Aorta (tissue), 5 donors: ENCODE measurements around the gene KRT33A. TPM values are rescaled to one million over a fixed set of nuclear protein-coding genes. Genes with fewer than 3 reads are reported as not detected.

Source experiments
- ATAC-seq: fragments of 200-7000 bp; cut with Tn5 transposase; one replicate; pipeline ENCODE4 v1.9.1; 2022; ENCODE audit warnings: moderate library complexity; ENCODE audit not compliant: low FRiP score
- DNase-seq, 2 donors: peaks; one replicate each; pipeline ENCODE4 v3.0.0-alpha.2; 2020
- H3K27ac ChIP-seq, 2 donors: one replicate each; pipeline ENCODE4 v1.5.1; 2013; ENCODE audit warnings: low read length in 2 of 2, mild to moderate bottlenecking in 2 of 2, moderate library complexity in 2 of 2, control low read depth in 1 of 2, inconsistent platforms in 1 of 2, low read depth in 1 of 2
- H3K27me3 ChIP-seq, 2 donors: one replicate each; pipeline ENCODE4 v1.6.1; 2013; ENCODE audit warnings: control low read depth in 1 of 2, low read length in 1 of 2, mild to moderate bottlenecking in 1 of 2, moderate library complexity in 1 of 2; ENCODE audit not compliant: insufficient read depth in 2 of 2, control insufficient read depth in 1 of 2
- H3K36me3 ChIP-seq, 2 donors: one replicate each; pipeline ENCODE4 v1.6.1; 2013; ENCODE audit warnings: control low read depth in 1 of 2, low read length in 1 of 2, mild to moderate bottlenecking in 1 of 2; ENCODE audit not compliant: insufficient read depth in 2 of 2, control insufficient read depth in 1 of 2
- H3K4me1 ChIP-seq, 2 donors: one replicate each; pipeline ENCODE4 v1.6.1; 2013; ENCODE audit warnings: low read length in 2 of 2, control low read depth in 1 of 2, mild to moderate bottlenecking in 1 of 2, moderate library complexity in 1 of 2; ENCODE audit not compliant: insufficient read depth in 2 of 2, control insufficient read depth in 1 of 2
- H3K4me3 ChIP-seq, 2 donors: one replicate each; pipeline ENCODE4 v1.5.1; 2013; ENCODE audit warnings: low read length in 2 of 2, control low read depth in 1 of 2, mild to moderate bottlenecking in 1 of 2
- H3K9me3 ChIP-seq: one replicate; pipeline ENCODE4 v1.6.1; 2013; ENCODE audit warnings: mild to moderate bottlenecking, low read length; ENCODE audit not compliant: control insufficient read depth
- WGBS, 2 donors: extraction: QIAGEN DNeasy Blood & Tissue Kit; methylation state at CpG; one replicate each; pipeline ENCODE4 v1.1.7; 2013; 5-methylcytosine and 5-hydroxymethylcytosine counted together
- intact Hi-C, 2 donors: fragments of 100-400 bp; cut with DNase I; formaldehyde crosslinking; loops; one replicate each; pipeline versions ENCODE4 v1.14.2 to v1.15.0; 2022
- polyA plus RNA-seq, 2 donors: library from polyadenylated mRNA; stranded (reverse); fragments of 200-250 nt; gene quantifications; one replicate each; pipeline ENCODE4 v1.2.3, GENCODE V29; 2013
- total RNA-seq, 2 donors: library from RNA; stranded (reverse); fragmentation: NEBNext Ultra II Directional; extraction: Animal tissue kit (Norgen Biotek cat#: 25700); gene quantifications; one replicate each; pipeline ENCODE4 v1.2.1, GENCODE V29; 2021
- donor health status: healthy with polysubstance abuse.
- donor health status: Bipolar disorder and iron deficiency.
- donor health status: DM: no; HTN: no; CAD: no.
- donor health status: DM: no; HTN: no; CAD: no.
- donor health status: DM: yes; HTN: yes; CAD: no.

KRT33A gene
- total and polyA plus RNA-seq, 4 donors, result not detected

- WGBS, 2 donors, result 79 to 83% methylated on average over 12 of the region's 12 CpGs
- Histone ChIP-seq H3K27ac (no peak overlapping the region), H3K9me3 (no peaks in the 10 kb centered on the region), H3K4me3 (no peak overlapping the region), H3K27me3 (no peaks in the 10 kb centered on the region), H3K4me1 (no peaks in the 10 kb centered on the region), H3K36me3 (no peaks in the 10 kb centered on the region)
- intact Hi-C loops, result no loop called here
- no peak for DNase-seq
- no peak for ATAC-seq
These were observed 46.5 kb downstream of the KRT33A start for GRCh38 chr17:41304091-41304490.

GRCh38 chr17:41302981-41303380 lies 47.6 kb downstream of the KRT33A start:
- H3K4me3 ChIP-seq, result no peak overlapping the region
- intact Hi-C loops, result no loop called here

DNA sequence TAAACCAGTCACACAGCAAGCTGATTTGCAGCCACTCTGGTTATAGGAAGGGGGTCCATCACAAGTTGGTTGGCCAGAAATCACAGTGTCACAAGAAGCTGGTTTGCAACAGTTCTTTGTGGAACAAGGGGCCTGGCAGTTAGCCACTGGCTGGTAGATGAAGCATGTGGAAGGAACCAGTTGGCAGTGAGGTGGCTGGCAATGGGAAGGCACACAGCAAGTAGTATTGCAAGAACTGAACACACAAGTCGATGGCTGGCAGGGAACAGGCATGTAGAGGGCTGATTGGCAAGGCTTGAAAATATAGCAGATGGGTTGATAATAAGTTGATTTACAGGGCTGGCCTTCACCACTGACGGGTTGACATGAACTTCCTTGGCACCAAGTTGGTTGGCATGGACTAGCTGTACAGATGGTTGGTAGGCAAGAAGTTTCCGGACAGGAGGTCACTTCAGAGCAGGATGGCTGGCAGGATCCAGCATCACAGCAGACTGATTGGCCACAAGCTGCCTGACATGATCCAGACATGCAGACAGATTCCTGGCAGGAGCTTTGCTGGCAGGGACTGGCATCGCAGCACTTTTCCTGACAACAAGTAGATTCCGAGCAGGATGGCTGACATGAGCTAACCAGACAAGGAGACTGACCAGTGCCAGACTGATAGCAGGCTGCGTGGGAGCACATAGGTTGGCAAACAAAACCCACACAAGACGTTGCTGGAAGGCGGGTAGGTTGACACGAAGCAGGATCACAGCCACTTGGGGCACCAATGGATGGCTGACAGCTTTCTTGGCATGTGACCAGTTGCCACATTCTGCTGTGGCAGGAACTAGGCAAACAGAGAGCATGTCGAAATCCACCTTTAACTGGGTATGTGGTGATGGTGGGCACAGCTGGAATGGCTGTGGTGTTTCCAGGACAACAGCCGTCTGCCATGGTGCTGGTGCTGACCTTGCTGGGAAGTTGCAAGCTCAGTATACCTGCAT lies 48.4 kb downstream of the KRT33A start, which contains the start of gene KRTAP29-1:
Gene KRTAP29-1, minus strand, starts transcription at position 936 of the 986 bp plus-strand sequence. Its CDS starts 0 bp downstream, at position 936.
- H3K4me3 ChIP-seq, result no peak within 1 kb of the TSS
- H3K4me1 ChIP-seq, result no peaks in the 10 kb centered on the region
- H3K9me3 ChIP-seq, result no peaks in the 10 kb centered on the region
- DNase-seq (no peak), ATAC-seq (no peak)
- WGBS, 2 donors, result 12 to 13% methylated on average over 11 of the region's 11 CpGs
- H3K36me3 ChIP-seq, result no peaks in the 10 kb centered on the region
- no peaks in the 10 kb centered on the region for H3K27me3 ChIP-seq
- intact Hi-C loops, result no loop called here
- no peak within 1 kb of the TSS for H3K27ac ChIP-seq

More at GRCh38 chr17:41302981-41303380, 47.6 kb downstream of the KRT33A start:
- no peak overlapping the region for H3K27ac ChIP-seq
- ATAC-seq (no peak), DNase-seq (no peak)
- no peaks in the 10 kb centered on the region for H3K9me3 ChIP-seq
- H3K27me3 ChIP-seq, result no peaks in the 10 kb centered on the region
- no peaks in the 10 kb centered on the region for H3K4me1 ChIP-seq
- H3K36me3 ChIP-seq, result no peaks in the 10 kb centered on the region
- WGBS, 2 donors, result 77 to 80% methylated on average over 4 of the region's 4 CpGs

GRCh38 chr17:41301204-41301790 lies 49.3 kb downstream of the KRT33A start:
- Histone ChIP-seq H3K4me3 (no peak overlapping the region), H3K4me1 (no peaks in the 10 kb centered on the region), H3K9me3 (no peaks in the 10 kb centered on the region), H3K27ac (no peak overlapping the region), H3K27me3 (no peaks in the 10 kb centered on the region), H3K36me3 (no peaks in the 10 kb centered on the region)
- no peak for DNase-seq
- intact Hi-C loops, result no loop called here
- no peak for ATAC-seq
- 58 to 71% methylated on average over 5 of the region's 5 CpGs for WGBS, 2 donors

GRCh38 chr17:41298458-41299135 lies 52.0 kb downstream of the KRT33A start:
- intact Hi-C loops, result no loop called here
- DNase-seq, result no peak
- Histone ChIP-seq H3K27ac (no peak overlapping the region), H3K27me3 (no peaks in the 10 kb centered on the region), H3K4me1 (no peaks in the 10 kb centered on the region), H3K9me3 (no peaks in the 10 kb centered on the region), H3K4me3 (no peak overlapping the region), H3K36me3 (no peaks in the 10 kb centered on the region)
- ATAC-seq, result no peak
- 83 to 88% methylated on average over 20 of the region's 20 CpGs for WGBS, 2 donors

DNA sequence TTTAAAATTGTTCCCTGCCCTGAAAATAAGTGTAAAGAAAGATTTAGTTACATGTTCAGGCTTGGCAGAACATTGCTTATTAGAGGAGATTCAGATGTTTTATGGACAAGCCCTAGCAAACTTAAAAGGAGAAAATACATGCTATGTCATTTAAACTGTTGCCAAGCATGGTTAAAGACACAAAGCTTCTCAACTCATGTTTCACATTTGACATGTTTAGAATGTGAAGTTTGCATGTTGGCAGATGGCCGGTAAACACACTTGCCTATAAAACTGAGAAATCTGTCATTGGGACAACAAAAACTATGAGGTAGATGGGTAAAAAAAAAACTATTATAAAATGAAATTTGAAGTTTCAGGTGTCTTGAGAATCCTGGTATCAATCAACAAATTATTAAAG lies 53.8 kb downstream of the KRT33A start:
- 65 to 76% methylated on average over 1 of the region's 1 CpG for WGBS, 2 donors
- no peak for ATAC-seq

More for the DNA sequence above, 53.8 kb downstream of the KRT33A start:
- Histone ChIP-seq H3K4me1 (no peaks in the 10 kb centered on the region), H3K27ac (no peak overlapping the region), H3K4me3 (no peak overlapping the region), H3K36me3 (no peaks in the 10 kb centered on the region), H3K27me3 (no peaks in the 10 kb centered on the region), H3K9me3 (no peaks in the 10 kb centered on the region)
- intact Hi-C loops, result no loop called here
- no peak for DNase-seq

Other genes starting within 250 kb of the KRT33A start
Only the 30 nearest of the 34 such genes appear.
- gene KRTAP4-12, start 226.6 kb downstream of the KRT33A start, total RNA-seq, result not detected
- gene KRTAP4-12, start 226.6 kb downstream of the KRT33A start, polyA plus RNA-seq, result not detected
- not detected for gene KRTAP4-6, start 210.3 kb downstream of the KRT33A start, total RNA-seq
- not detected for gene KRTAP4-6, start 210.3 kb downstream of the KRT33A start, polyA plus RNA-seq
- not detected for gene KRTAP4-5, start 201.0 kb downstream of the KRT33A start, total RNA-seq
- not detected for gene KRTAP4-5, start 201.0 kb downstream of the KRT33A start, polyA plus RNA-seq
- gene KRTAP4-4, start 190.1 kb downstream of the KRT33A start, total RNA-seq, result not detected
- gene KRTAP4-4, start 190.1 kb downstream of the KRT33A start, polyA plus RNA-seq, result not detected
- not detected for gene KRTAP4-3, start 182.6 kb downstream of the KRT33A start, total RNA-seq
- not detected for gene KRTAP4-3, start 182.6 kb downstream of the KRT33A start, polyA plus RNA-seq
- not detected for gene KRTAP4-2, start 172.6 kb downstream of the KRT33A start, total RNA-seq
- gene KRTAP4-2, start 172.6 kb downstream of the KRT33A start, polyA plus RNA-seq, result not detected
- not detected for gene KRTAP4-1, start 165.9 kb downstream of the KRT33A start, total RNA-seq
- gene KRTAP4-1, start 165.9 kb downstream of the KRT33A start, polyA plus RNA-seq, result not detected
- not detected for gene KRTAP9-1, start 160.9 kb downstream of the KRT33A start, total RNA-seq
- not detected for gene KRTAP9-1, start 160.9 kb downstream of the KRT33A start, polyA plus RNA-seq
- gene KRTAP9-2, start 124.2 kb downstream of the KRT33A start, total RNA-seq, result not detected
- gene KRTAP9-2, start 124.2 kb downstream of the KRT33A start, polyA plus RNA-seq, result not detected
- not detected for gene KRTAP9-3, start 118.4 kb downstream of the KRT33A start, total RNA-seq
- not detected for gene KRTAP9-3, start 118.4 kb downstream of the KRT33A start, polyA plus RNA-seq
- not detected for gene KRTAP9-8, start 112.8 kb downstream of the KRT33A start, total RNA-seq
- not detected for gene KRTAP9-8, start 112.8 kb downstream of the KRT33A start, polyA plus RNA-seq
- not detected for gene KRTAP9-4, start 101.1 kb downstream of the KRT33A start, total RNA-seq
- gene KRTAP9-4, start 101.1 kb downstream of the KRT33A start, polyA plus RNA-seq, result under 1 TPM in 1 of 2 donors, not detected in 1; 0.75 TPM
- gene KRTAP9-9, start 95.4 kb downstream of the KRT33A start, total RNA-seq, result not detected
- not detected for gene KRTAP9-9, start 95.4 kb downstream of the KRT33A start, polyA plus RNA-seq
- gene KRTAP9-6, start 85.5 kb downstream of the KRT33A start, total RNA-seq, result not detected
- gene KRTAP9-6, start 85.5 kb downstream of the KRT33A start, polyA plus RNA-seq, result not detected
- not detected for gene KRTAP9-7, start 75.1 kb downstream of the KRT33A start, total RNA-seq
- not detected for gene KRTAP9-7, start 75.1 kb downstream of the KRT33A start, polyA plus RNA-seq
- not detected for gene KRTAP29-1, start 48.0 kb downstream of the KRT33A start, total RNA-seq
- gene KRTAP29-1, start 48.0 kb downstream of the KRT33A start, polyA plus RNA-seq, result not detected
- gene KRTAP16-1, start 41.5 kb downstream of the KRT33A start, total RNA-seq, result not detected
- not detected for gene KRTAP16-1, start 41.5 kb downstream of the KRT33A start, polyA plus RNA-seq
- not detected for gene KRTAP17-1, start 35.1 kb downstream of the KRT33A start, total RNA-seq
- gene KRTAP17-1, start 35.1 kb downstream of the KRT33A start, polyA plus RNA-seq, result not detected
- gene KRT33B, start 19.0 kb upstream of the KRT33A start, total RNA-seq, result not detected
- gene KRT33B, start 19.0 kb upstream of the KRT33A start, polyA plus RNA-seq, result not detected
- not detected for gene KRT34, start 31.5 kb upstream of the KRT33A start, total RNA-seq
- not detected for gene KRT34, start 31.5 kb upstream of the KRT33A start, polyA plus RNA-seq
- gene KRT31, start 46.8 kb upstream of the KRT33A start, total RNA-seq, result not detected
- gene KRT31, start 46.8 kb upstream of the KRT33A start, polyA plus RNA-seq, result not detected
- gene KRT37, start 73.8 kb upstream of the KRT33A start, total RNA-seq, result not detected
- gene KRT37, start 73.8 kb upstream of the KRT33A start, polyA plus RNA-seq, result not detected
- gene KRT38, start 90.2 kb upstream of the KRT33A start, total RNA-seq, result not detected
- not detected for gene KRT38, start 90.2 kb upstream of the KRT33A start, polyA plus RNA-seq
- gene KRT32, start 116.6 kb upstream of the KRT33A start, total RNA-seq, result not detected
- not detected for gene KRT32, start 116.6 kb upstream of the KRT33A start, polyA plus RNA-seq
- not detected for gene KRT35, start 130.3 kb upstream of the KRT33A start, total RNA-seq
- gene KRT35, start 130.3 kb upstream of the KRT33A start, polyA plus RNA-seq, result not detected
- not detected for gene KRT36, start 139.1 kb upstream of the KRT33A start, total RNA-seq
- under 1 TPM in 1 of 2 donors, not detected in 1; 0.50 TPM for gene KRT36, start 139.1 kb upstream of the KRT33A start, polyA plus RNA-seq
- not detected for gene KRT13, start 154.8 kb upstream of the KRT33A start, total RNA-seq
- gene KRT13, start 154.8 kb upstream of the KRT33A start, polyA plus RNA-seq, result 10 to 100 TPM; 11.4 to 38.3 TPM
- not detected for gene KRT15, start 168.1 kb upstream of the KRT33A start, total RNA-seq
- 1 to 10 TPM in 1 of 2 donors, under 1 TPM in 1; 0.56 to 1.9 TPM for gene KRT15, start 168.1 kb upstream of the KRT33A start, polyA plus RNA-seq
- 1 to 10 TPM; 1.3 to 5.7 TPM for gene KRT19, start 177.5 kb upstream of the KRT33A start, total RNA-seq
- 100 to 1,000 TPM in 1 of 2 donors, 1 to 10 TPM in 1; 3.1 to 135 TPM for gene KRT19, start 177.5 kb upstream of the KRT33A start, polyA plus RNA-seq
- gene KRT9, start 221.2 kb upstream of the KRT33A start, total RNA-seq, result not detected
- gene KRT9, start 221.2 kb upstream of the KRT33A start, polyA plus RNA-seq, result under 1 TPM in 1 of 2 donors, not detected in 1; 0.18 TPM